Muscle layer of colon (tissue), 2 donors: Measurements from ENCODE around the gene UNC5C.

ENCODE experiments used
- H3K27ac ChIP-seq: one replicate; pipeline ENCODE4 v1.7.0; 2013; ENCODE audit warnings: low read depth, mild to moderate bottlenecking, low read length, moderate library complexity
- H3K27me3 ChIP-seq, 2 donors: one replicate each; pipeline ENCODE4 v1.7.0; 2013; ENCODE audit warnings: low read length in 2 of 2, mild to moderate bottlenecking in 2 of 2; ENCODE audit not compliant: insufficient read depth in 2 of 2, control insufficient read depth in 1 of 2
- H3K36me3 ChIP-seq: one replicate; pipeline ENCODE4 v1.7.0; 2013; ENCODE audit warnings: mild to moderate bottlenecking, low read length; ENCODE audit not compliant: insufficient read depth
- H3K4me1 ChIP-seq: one replicate; pipeline ENCODE4 v1.7.0; 2013; ENCODE audit warnings: mild to moderate bottlenecking, low read length; ENCODE audit not compliant: insufficient read depth
- H3K4me3 ChIP-seq, 2 donors: one replicate each; pipeline ENCODE4 v1.7.0; 2013; ENCODE audit warnings: low read length in 2 of 2, low read depth in 1 of 2, mild to moderate bottlenecking in 1 of 2, moderate library complexity in 1 of 2
- H3K9ac ChIP-seq: one replicate; pipeline ENCODE4 v1.7.0; 2013; ENCODE audit warnings: low read length
- H3K9me3 ChIP-seq: one replicate; pipeline ENCODE4 v1.7.0; 2013; ENCODE audit warnings: mild to moderate bottlenecking, low read length
- donor health status: abdominal sarcoma.
- donor health status: Adenocarcinoma of cecum.

UNC5C gene

DNA sequence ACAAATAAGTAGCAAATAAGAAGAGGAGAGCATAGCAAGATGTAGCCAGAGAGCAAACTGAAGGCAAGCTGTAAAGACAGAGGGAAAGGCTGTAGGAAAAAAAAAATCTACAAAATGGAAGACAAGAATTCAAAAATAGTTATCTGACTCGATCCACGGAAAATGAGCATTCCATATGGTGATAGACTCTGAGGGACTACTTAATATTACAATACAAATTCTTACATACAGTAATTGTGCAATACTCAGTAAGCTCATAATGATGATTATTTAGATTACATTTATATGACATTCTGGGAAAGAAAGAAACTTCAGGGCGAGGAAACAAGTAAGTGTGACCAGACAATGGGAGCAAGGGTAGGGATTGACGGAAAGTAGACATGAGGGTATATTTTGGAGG lies 102.6 kb downstream of the UNC5C start:
- H3K27ac ChIP-seq, result no peak overlapping the region
- no peak overlapping the region for H3K9ac ChIP-seq
- H3K27me3 ChIP-seq, result no peaks in the 10 kb centered on the region
- H3K4me1 ChIP-seq, result no peaks in the 10 kb centered on the region
- H3K36me3 ChIP-seq, result no peaks in the 10 kb centered on the region
- H3K4me3 ChIP-seq, result no peak overlapping the region
- H3K9me3 ChIP-seq, result no peaks in the 10 kb centered on the region

DNA sequence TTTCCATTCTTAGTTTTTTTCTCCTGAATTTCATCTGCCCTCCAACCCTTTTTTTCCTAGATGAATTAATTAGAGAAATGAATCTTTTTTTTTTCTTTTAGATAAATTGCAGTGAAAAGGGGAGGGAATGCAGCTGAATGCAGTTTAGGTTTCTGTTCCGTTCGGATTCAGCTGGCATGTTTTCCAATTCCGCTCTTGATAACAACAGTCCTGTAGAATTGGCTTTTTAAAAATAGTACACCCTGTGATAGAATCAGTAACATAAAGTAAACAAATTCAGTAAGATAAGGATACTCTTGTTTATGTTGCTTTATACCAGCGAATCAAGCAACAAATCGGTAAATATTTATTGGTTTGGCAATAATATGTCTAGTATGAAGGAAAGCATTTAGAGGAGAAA lies 103.5 kb downstream of the UNC5C start:
- H3K27me3 ChIP-seq, result no peaks in the 10 kb centered on the region
- H3K36me3 ChIP-seq, result no peaks in the 10 kb centered on the region
- H3K4me3 ChIP-seq, result no peak overlapping the region
- no peak overlapping the region for H3K27ac ChIP-seq
- H3K9me3 ChIP-seq, result no peaks in the 10 kb centered on the region
- H3K9ac ChIP-seq, result no peak overlapping the region
- H3K4me1 ChIP-seq, result no peaks in the 10 kb centered on the region

DNA sequence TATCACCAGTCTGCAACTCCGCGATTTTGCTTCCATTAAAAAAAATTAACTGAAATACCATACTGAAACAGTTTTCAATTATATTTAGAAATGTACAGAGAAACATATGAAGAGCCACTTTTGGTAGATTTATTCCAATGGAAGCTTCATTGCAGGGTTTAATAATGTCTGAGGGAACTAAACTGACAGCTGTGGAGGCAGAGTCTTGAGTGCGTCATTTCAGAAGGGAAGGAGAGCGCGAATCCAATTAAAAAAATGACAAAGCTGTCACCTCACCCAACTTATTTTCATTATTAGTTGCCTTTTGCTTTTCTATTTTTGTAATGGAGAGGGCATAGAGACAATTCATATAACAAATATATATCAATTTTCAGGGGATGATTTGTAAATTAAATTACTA lies 104.0 kb downstream of the UNC5C start:
- Histone ChIP-seq H3K4me3 (no peak overlapping the region), H3K36me3 (no peaks in the 10 kb centered on the region), H3K9me3 (no peaks in the 10 kb centered on the region), H3K27me3 (no peaks in the 10 kb centered on the region), H3K27ac (no peak overlapping the region), H3K9ac (no peak overlapping the region), H3K4me1 (no peaks in the 10 kb centered on the region)

DNA sequence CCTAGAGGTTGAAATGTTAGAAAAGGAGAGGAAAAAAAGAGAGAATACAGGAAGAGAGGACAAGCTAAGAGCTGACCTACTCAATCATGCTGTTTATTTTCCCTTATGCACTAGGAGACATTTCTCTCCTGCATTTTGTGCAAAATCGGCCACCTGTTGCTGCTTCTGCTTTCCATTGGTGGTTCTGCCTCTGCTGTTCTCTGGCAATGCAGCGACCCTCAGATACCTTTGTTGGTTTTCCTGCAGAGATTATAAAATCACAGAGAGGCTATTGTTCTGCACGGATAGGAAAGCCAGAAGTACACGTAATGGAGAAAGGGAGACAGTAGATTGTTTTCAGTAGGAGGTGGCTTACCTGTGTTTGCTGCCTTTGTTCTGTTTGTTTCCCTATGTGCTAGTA lies 108.9 kb downstream of the UNC5C start:
- no peaks in the 10 kb centered on the region for H3K36me3 ChIP-seq
- H3K9me3 ChIP-seq, result no peaks in the 10 kb centered on the region
- no peaks in the 10 kb centered on the region for H3K27me3 ChIP-seq
- H3K4me1 ChIP-seq, result no peaks in the 10 kb centered on the region
- no peak overlapping the region for H3K27ac ChIP-seq
- H3K4me3 ChIP-seq, result no peak overlapping the region
- no peak overlapping the region for H3K9ac ChIP-seq

DNA sequence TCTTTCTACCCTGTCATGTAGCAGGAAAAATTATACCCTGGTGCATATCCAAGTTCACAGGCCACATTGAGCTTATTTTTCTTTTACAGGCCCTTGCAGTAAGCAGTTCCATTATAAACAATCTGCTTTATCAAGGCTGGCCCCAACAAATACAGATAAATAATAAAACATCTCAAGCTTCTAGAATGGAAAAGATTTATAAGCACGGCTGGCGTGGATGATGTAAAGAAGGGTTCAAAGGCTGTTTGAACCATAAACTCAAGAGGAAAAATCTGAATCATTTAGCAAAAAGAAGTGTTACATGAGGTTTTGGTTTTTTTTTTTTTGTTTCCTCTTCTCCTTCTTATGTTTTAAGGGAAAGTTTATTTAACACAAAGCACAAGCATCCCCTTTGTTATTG lies 109.7 kb downstream of the UNC5C start:
- no peak overlapping the region for H3K4me3 ChIP-seq
- H3K27ac ChIP-seq, result no peak overlapping the region
- H3K4me1 ChIP-seq, result no peaks in the 10 kb centered on the region
- no peaks in the 10 kb centered on the region for H3K36me3 ChIP-seq
- H3K9me3 ChIP-seq, result no peaks in the 10 kb centered on the region
- H3K9ac ChIP-seq, result no peak overlapping the region
- H3K27me3 ChIP-seq, result no peaks in the 10 kb centered on the region

DNA sequence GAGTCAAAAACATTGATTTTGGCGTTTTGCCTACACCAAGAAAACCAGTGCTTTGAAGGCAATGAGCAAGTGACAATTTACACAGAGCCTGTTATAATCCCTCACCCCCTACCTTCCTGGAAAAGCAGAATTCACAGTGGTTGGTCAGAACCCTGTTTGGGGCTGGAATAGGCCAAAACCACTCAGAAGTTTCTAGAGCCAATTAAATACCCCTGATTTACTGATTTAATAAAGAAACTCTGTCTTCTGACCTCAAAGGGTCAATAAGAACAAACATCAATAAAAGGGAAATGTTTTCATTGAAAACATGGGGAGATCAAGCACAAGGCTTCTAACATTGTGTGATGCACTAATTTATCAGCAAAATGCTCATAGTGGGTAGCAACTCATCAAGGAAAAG lies 116.3 kb downstream of the UNC5C start:
- Histone ChIP-seq H3K27ac (no peak overlapping the region), H3K4me3 (no peak overlapping the region), H3K27me3 (no peaks in the 10 kb centered on the region), H3K4me1 (no peaks in the 10 kb centered on the region), H3K9me3 (no peaks in the 10 kb centered on the region), H3K36me3 (no peaks in the 10 kb centered on the region), H3K9ac (no peak overlapping the region)

DNA sequence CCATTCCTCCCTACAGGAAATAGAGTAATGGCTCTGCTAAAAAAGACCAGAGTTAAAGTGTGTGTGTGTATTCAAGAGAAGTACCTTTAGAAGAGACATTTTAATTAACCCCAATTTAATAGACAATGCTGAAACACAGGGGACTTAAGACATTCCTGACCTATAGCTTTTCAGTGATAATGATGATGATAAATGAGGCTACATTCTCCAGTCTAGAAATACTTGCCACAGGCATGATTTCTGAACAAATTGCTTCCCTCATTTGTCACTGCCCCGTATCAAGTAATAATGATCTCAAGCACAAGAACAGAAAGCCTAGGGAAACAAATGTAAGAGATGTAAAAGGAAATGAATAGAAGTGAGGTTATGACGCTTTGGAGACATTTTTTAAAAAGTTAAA lies 117.1 kb downstream of the UNC5C start:
- Histone ChIP-seq H3K4me1 (no peaks in the 10 kb centered on the region), H3K27ac (no peak overlapping the region), H3K4me3 (no peak overlapping the region), H3K36me3 (no peaks in the 10 kb centered on the region), H3K27me3 (no peaks in the 10 kb centered on the region), H3K9me3 (no peaks in the 10 kb centered on the region), H3K9ac (no peak overlapping the region)

DNA sequence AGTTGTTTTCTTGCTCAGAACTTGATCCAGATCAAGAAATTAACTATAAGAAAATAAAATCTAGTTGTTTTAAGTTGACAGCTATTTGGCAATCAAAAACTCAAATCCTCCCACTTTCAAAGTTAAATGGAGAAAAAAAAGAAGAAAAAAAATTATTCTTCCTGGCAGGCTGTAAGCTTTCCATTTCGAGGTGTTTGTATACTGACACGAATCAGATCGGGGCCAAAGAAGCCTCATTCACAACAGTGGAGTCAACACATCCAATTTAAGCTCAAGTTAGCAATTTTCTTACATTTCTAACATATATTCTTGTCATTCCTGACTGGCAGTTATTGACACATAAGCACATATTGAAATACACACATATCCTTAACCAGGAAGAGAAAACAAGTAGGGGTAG lies 119.4 kb downstream of the UNC5C start:
- Histone ChIP-seq H3K36me3 (no peaks in the 10 kb centered on the region), H3K27ac (no peak overlapping the region), H3K4me1 (no peaks in the 10 kb centered on the region), H3K9ac (no peak overlapping the region), H3K4me3 (no peak overlapping the region), H3K27me3 (no peaks in the 10 kb centered on the region), H3K9me3 (no peaks in the 10 kb centered on the region)

DNA sequence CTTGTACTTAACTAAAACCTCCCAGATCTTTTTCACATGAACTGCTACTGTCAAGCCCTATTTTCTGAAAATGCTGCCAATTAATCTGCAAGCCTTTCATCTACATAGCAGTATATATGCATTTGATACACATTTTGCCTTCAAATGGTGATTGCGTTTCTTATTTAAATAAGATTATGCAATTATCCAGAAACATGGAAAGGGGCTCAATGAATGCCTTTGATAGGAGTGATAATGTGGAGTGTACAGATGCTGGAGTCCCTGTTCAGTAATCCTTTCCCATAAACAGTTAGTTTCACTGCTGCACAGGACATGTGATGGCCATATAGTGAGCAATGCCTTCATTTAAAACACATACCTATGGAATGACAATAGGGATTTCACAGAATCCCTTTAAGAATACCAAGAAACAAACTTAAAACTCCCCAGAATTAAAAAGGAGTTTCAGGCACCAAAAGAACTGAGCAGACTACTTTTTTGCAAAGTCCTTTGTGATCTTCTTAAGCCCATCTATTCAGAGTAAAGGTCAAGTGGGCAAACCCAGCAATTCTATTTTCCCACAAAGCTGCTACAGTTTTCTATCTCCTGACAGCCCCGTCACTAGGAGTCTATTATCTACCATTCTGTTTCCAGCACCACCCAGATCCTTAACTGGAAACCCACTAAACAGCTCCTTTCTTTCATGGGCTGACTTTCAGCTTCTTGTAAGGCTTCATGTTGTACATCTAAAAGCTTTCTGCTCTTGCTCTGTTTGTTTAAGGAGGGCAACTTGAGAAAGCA lies 120.3 kb downstream of the UNC5C start:
- no peaks in the 10 kb centered on the region for H3K36me3 ChIP-seq
- H3K9me3 ChIP-seq, result no peaks in the 10 kb centered on the region
- no peak overlapping the region for H3K27ac ChIP-seq
- no peaks in the 10 kb centered on the region for H3K27me3 ChIP-seq
- no peak overlapping the region for H3K4me3 ChIP-seq
- no peaks in the 10 kb centered on the region for H3K4me1 ChIP-seq
- no peak overlapping the region for H3K9ac ChIP-seq

DNA sequence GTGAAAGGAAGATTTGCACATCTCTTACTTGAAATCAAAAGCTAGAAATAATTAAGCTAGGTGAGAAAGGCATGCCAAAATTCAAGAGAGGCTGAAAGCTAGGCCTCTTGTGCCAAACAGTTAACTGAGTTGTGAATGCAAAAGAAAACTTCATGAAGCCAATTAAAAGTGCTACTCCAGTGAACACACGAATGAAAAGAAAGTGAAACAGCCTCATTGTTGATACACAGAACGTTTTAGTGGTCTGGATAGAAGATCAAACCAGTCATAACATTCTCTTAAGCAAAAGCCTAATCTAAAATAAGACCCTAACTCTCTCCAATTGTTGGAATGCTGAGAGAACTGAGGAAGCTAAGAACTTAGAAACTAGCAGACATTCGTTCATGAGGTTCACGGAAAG lies 122.3 kb downstream of the UNC5C start:
- no peaks in the 10 kb centered on the region for H3K9me3 ChIP-seq
- no peaks in the 10 kb centered on the region for H3K36me3 ChIP-seq
- no peaks in the 10 kb centered on the region for H3K27me3 ChIP-seq
- H3K9ac ChIP-seq, result no peak overlapping the region
- no peak overlapping the region for H3K4me3 ChIP-seq
- no peaks in the 10 kb centered on the region for H3K4me1 ChIP-seq
- no peak overlapping the region for H3K27ac ChIP-seq

DNA sequence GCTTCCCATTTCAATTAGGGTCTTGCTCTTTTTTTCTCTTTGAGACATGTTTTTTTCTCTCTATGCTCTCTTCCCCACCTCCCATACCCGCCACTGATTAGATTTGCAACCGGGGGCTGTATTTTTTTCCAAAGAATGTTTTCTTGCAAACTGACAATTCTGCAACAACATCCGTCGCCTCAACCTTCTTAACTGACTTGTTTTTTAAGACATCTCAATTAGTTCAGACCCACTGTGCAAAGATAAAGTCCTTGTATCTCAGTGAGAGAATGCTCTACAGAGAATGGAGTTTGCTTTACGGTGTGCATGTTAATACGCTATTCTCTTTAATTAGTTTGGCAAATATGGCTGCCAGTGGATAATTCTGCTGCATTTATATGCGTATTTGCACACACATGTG lies 126.3 kb downstream of the UNC5C start:
- no peaks in the 10 kb centered on the region for H3K4me1 ChIP-seq
- H3K27me3 ChIP-seq, result no peaks in the 10 kb centered on the region
- H3K4me3 ChIP-seq, result no peak overlapping the region
- no peak overlapping the region for H3K27ac ChIP-seq
- H3K36me3 ChIP-seq, result no peaks in the 10 kb centered on the region
- H3K9me3 ChIP-seq, result no peaks in the 10 kb centered on the region
- H3K9ac ChIP-seq, result no peak overlapping the region

DNA sequence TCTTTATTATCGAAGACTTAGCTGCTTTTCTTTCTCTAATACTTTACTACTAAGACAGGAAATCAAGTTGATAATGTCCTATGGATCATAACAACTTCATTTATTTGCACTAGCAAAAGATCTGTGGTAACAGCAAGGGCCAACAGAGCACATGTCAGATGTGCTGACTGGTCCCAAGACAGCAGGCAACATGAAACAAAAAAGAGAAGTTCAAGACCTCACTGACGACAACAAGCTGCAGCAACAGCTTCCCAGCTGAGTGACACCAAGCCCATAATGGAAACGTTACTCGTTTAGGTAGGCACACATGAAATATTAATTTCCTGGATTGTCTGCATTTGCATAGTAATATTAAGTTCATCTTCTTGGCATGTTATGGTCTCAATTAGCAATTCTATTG lies 126.9 kb downstream of the UNC5C start:
- no peaks in the 10 kb centered on the region for H3K27me3 ChIP-seq
- H3K4me1 ChIP-seq, result no peaks in the 10 kb centered on the region
- H3K9ac ChIP-seq, result no peak overlapping the region
- no peak overlapping the region for H3K27ac ChIP-seq
- H3K36me3 ChIP-seq, result no peaks in the 10 kb centered on the region
- H3K4me3 ChIP-seq, result no peak overlapping the region
- H3K9me3 ChIP-seq, result no peaks in the 10 kb centered on the region
